Measurements from ENCODE around the gene SYVN1. TPM values are rescaled to one million over a fixed set of nuclear protein-coding genes. Genes with fewer than 3 reads are reported as not detected.

SYVN1 gene
- total RNA-seq, 1 experiment from 2014 or later: 64.3 TPM

DNA sequence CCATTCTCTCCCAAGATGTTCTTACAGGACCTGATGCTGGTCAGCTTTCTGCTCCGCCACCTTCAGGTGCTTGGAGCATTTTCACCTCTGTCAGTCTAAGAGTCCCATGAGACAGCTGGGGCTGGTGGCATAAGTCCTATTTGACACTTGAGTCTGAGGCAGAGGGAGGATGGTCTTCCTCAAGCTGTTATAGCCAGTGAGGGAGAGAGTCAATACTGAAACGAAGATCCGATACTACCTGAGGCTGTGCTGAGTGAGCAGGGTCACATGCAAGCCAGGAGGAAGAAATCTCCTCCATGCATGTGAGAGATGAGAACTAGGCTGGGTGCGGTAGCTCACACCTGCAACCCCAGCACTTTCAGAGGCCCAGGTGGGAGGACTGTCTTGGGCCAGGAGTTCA lies 44.7 kb downstream of the SYVN1 start:
- intact Hi-C loops (cut with micrococcal nuclease; ENCODE audit: unreplicated experiment): no loop called here
- in situ Hi-C loops (cut with HindIII; ENCODE audit: low pct_unique_long_range_greater_than_20kb, low sequenced_read_pairs): no loop called here
- Histone ChIP-seq H3K36me3 (ENCODE audit: control insufficient read depth, insufficient read depth, low read length) (peaks cover 3% of the 10 kb centered on the region; the same call in 1 of the 2 replicates), H3K4me3 (ENCODE audit: low read depth in 2 of 2, low read length in 2 of 2) (no peak overlapping the region), H3K27ac (ENCODE audit: low read length) (no peak overlapping the region), H3K9me3 (ENCODE audit: control insufficient read depth, insufficient read depth, low read depth, low read length) (no peaks in the 10 kb centered on the region), H3K27me3 (ENCODE audit: control insufficient read depth, insufficient read depth, low read length) (no peaks in the 10 kb centered on the region), H3K4me1 (ENCODE audit: control insufficient read depth, insufficient read depth, low read length) (peaks cover 7% of the 10 kb centered on the region; the same call in 1 of the 2 replicates)
- TF ChIP-seq POLR2AphosphoS5 (IDR thresholded peaks at IDR 0.05; ENCODE audit: low read depth, low read length) (no peak), TCF7L2 (IDR thresholded peaks at IDR 0.05; ENCODE audit: low read depth, low read length) (no peak), SIN3A (IDR thresholded peaks at IDR 0.05; ENCODE audit: borderline replicate concordance, insufficient read depth, low read depth, low read length) (no peak)
- TF ChIP-seq, protein P1, sequence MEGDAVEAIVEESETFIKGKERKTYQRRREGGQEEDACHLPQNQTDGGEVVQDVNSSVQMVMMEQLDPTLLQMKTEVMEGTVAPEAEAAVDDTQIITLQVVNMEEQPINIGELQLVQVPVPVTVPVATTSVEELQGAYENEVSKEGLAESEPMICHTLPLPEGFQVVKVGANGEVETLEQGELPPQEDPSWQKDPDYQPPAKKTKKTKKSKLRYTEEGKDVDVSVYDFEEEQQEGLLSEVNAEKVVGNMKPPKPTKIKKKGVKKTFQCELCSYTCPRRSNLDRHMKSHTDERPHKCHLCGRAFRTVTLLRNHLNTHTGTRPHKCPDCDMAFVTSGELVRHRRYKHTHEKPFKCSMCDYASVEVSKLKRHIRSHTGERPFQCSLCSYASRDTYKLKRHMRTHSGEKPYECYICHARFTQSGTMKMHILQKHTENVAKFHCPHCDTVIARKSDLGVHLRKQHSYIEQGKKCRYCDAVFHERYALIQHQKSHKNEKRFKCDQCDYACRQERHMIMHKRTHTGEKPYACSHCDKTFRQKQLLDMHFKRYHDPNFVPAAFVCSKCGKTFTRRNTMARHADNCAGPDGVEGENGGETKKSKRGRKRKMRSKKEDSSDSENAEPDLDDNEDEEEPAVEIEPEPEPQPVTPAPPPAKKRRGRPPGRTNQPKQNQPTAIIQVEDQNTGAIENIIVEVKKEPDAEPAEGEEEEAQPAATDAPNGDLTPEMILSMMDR (IDR thresholded peaks at IDR 0.05): no peak
- TF ChIP-seq, protein P2, sequence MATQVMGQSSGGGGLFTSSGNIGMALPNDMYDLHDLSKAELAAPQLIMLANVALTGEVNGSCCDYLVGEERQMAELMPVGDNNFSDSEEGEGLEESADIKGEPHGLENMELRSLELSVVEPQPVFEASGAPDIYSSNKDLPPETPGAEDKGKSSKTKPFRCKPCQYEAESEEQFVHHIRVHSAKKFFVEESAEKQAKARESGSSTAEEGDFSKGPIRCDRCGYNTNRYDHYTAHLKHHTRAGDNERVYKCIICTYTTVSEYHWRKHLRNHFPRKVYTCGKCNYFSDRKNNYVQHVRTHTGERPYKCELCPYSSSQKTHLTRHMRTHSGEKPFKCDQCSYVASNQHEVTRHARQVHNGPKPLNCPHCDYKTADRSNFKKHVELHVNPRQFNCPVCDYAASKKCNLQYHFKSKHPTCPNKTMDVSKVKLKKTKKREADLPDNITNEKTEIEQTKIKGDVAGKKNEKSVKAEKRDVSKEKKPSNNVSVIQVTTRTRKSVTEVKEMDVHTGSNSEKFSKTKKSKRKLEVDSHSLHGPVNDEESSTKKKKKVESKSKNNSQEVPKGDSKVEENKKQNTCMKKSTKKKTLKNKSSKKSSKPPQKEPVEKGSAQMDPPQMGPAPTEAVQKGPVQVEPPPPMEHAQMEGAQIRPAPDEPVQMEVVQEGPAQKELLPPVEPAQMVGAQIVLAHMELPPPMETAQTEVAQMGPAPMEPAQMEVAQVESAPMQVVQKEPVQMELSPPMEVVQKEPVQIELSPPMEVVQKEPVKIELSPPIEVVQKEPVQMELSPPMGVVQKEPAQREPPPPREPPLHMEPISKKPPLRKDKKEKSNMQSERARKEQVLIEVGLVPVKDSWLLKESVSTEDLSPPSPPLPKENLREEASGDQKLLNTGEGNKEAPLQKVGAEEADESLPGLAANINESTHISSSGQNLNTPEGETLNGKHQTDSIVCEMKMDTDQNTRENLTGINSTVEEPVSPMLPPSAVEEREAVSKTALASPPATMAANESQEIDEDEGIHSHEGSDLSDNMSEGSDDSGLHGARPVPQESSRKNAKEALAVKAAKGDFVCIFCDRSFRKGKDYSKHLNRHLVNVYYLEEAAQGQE (IDR thresholded peaks at IDR 0.05; ENCODE audit: insufficient read depth in 1 of 2, low read depth in 2 of 2, low read length in 1 of 2): no peak
- ChIA-PET POLR2A (interaction anchor here (0.6 kb wide), 1 partner anchor 41 kb away, joined by 3 read pairs; no protein-coding TSS in a partner anchor), CTCF (no interaction called here)
- BruUV-seq (replicated peaks): no TSS peak
- no peak for DNase-seq (ENCODE audit: low read depth, low spot score)
- ATAC-seq: no peak

DNA sequence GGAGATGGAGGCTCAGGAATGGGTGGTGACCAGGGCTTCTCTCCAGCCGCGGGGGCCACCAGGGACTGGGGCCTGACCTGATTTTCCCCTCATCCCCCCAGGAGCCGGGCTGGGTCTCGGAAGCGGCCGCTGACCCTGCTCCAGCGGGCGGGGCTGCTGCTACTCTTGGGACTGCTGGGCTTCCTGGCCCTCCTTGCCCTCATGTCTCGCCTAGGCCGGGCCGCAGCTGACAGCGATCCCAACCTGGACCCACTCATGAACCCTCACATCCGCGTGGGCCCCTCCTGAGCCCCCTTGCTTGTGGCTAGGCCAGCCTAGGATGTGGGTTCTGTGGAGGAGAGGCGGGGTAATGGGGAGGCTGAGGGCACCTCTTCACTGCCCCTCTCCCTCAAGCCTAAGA lies 46.5 kb downstream of the SYVN1 start:
- ChIA-PET CTCF (no interaction called here), POLR2A (no interaction called here)
- TF ChIP-seq SIN3A (IDR thresholded peaks at IDR 0.05; ENCODE audit: borderline replicate concordance, insufficient read depth, low read depth, low read length) (no peak), TCF7L2 (IDR thresholded peaks at IDR 0.05; ENCODE audit: low read depth, low read length) (no peak), POLR2AphosphoS5 (IDR thresholded peaks at IDR 0.05; ENCODE audit: low read depth, low read length) (no peak)
- TF ChIP-seq, protein P1 (IDR thresholded peaks at IDR 0.05): no peak
- TF ChIP-seq, protein P2 (IDR thresholded peaks at IDR 0.05; ENCODE audit: insufficient read depth in 1 of 2, low read depth in 2 of 2, low read length in 1 of 2): no peak
- Histone ChIP-seq H3K36me3 (ENCODE audit: control insufficient read depth, insufficient read depth, low read length) (peaks cover 3% of the 10 kb centered on the region; the same call in 1 of the 2 replicates), H3K27me3 (ENCODE audit: control insufficient read depth, insufficient read depth, low read length) (no peaks in the 10 kb centered on the region), H3K9me3 (ENCODE audit: control insufficient read depth, insufficient read depth, low read depth, low read length) (no peaks in the 10 kb centered on the region), H3K4me1 (ENCODE audit: control insufficient read depth, insufficient read depth, low read length) (peaks cover 11% of the 10 kb centered on the region), H3K27ac (ENCODE audit: low read length) (no peak overlapping the region), H3K4me3 (ENCODE audit: low read depth in 2 of 2, low read length in 2 of 2) (no peak overlapping the region)
- BruUV-seq (replicated peaks): no TSS peak
- intact Hi-C loops (cut with micrococcal nuclease; ENCODE audit: unreplicated experiment) (no loop called here), in situ Hi-C loops (cut with HindIII; ENCODE audit: low pct_unique_long_range_greater_than_20kb, low sequenced_read_pairs) (no loop called here)
- ATAC-seq (no peak), DNase-seq (ENCODE audit: low read depth, low spot score) (no peak)
